ENCODE results near the gene OR7A5. TPM values are rescaled to one million over a fixed set of nuclear protein-coding genes. Genes with fewer than 3 reads are reported as not detected.

OR7A5 gene
- total and polyA plus RNA-seq, 2 of the 8 experiments (the other 6 are each of a cell fraction or from before 2014, with no cell fraction given), result not detected

DNA sequence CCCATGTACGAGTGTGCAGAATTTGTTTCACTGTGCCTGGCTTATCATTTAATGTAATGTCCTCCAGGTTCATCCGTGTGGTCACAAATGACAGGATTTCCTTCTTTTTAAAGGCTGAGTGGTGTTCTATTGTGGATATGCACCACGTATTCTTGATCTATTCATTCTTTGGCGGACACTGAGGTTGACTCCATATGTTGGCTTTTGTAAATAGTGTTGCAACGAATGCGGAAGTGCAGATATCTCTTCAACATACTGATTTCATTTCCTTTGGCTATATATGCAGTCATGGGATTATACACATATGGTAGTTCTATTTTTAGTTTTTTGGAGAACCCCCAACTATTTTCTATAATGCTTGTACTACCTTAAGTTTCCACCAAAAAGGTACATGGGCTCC lies 13.0 kb downstream of the OR7A5 start:
- FAIRE-seq (no peak), DNase-seq (ENCODE audit: low read depth in 1 of 2, low spot score in 2 of 2) (no peak)
- ChIA-PET CTCF (ENCODE audit: partially characterized antibody) (interaction anchor here (0.5 kb wide), 1 partner anchor 334 kb away, joined by 3 read pairs; no protein-coding TSS in a partner anchor), POLR2A (ENCODE audit: partially characterized antibody) (no interaction called here)
- no peak overlapping the region for H3K23ac ChIP-seq (ENCODE audit: insufficient read length)
- no peak overlapping the region for H2AK5ac ChIP-seq (ENCODE audit: low read depth, low read length)
- no peak overlapping the region for H4K5ac ChIP-seq (ENCODE audit: insufficient read length, low read depth, low read length)
- H3K79me1 ChIP-seq (ENCODE audit: low read depth, low read length), result no peaks in the 10 kb centered on the region
- no peak overlapping the region for H2AFZ ChIP-seq (ENCODE audit: low read length)
- H2BK15ac ChIP-seq (ENCODE audit: low read length), result no peak overlapping the region
- no peaks in the 10 kb centered on the region for H3K79me2 ChIP-seq (ENCODE audit: control insufficient read depth in 1 of 2, insufficient read depth in 2 of 2, low read length in 2 of 2)
- H3K9ac ChIP-seq (replicated peaks in 1 of 4; ENCODE audit: extremely low read depth in 1 of 4, low read depth in 3 of 4, low read length in 3 of 4), result no peak overlapping the region
- H4K8ac ChIP-seq (ENCODE audit: extremely low read depth, insufficient read depth, low read length), result no peak overlapping the region
- no peak overlapping the region for H2BK5ac ChIP-seq (ENCODE audit: low read depth, low read length)
- H3K56ac ChIP-seq (replicated peaks; ENCODE audit: insufficient read length, low read depth, low read length), result no peak overlapping the region
- H3K36me3 ChIP-seq (ENCODE audit: control insufficient read depth in 2 of 4, insufficient read depth in 4 of 4, low read length in 3 of 4), result no peaks in the 10 kb centered on the region
- no peaks in the 10 kb centered on the region for H3K23me2 ChIP-seq (ENCODE audit: low read depth, low read length)
- H3K18ac ChIP-seq (ENCODE audit: extremely low read depth, low read length), result no peak overlapping the region
- no peak overlapping the region for H2BK120ac ChIP-seq (replicated peaks; ENCODE audit: low read depth, low read length)
- H3K27me3 ChIP-seq (replicated peaks in 1 of 4; ENCODE audit: control insufficient read depth in 3 of 4, extremely low read depth in 1 of 4, insufficient read depth in 3 of 4, low read length in 3 of 4), result no peaks in the 10 kb centered on the region
- H3K27ac ChIP-seq (ENCODE audit: low read depth, low read length), result no peak overlapping the region
- H3K14ac ChIP-seq (ENCODE audit: insufficient read length), result no peak overlapping the region
- H2BK12ac ChIP-seq (ENCODE audit: low read depth, low read length), result no peak overlapping the region
- H3K4me2 ChIP-seq (ENCODE audit: insufficient read depth in 1 of 2, low read depth in 2 of 2, low read length in 2 of 2), result no peak overlapping the region
- H3K9me3 ChIP-seq (ENCODE audit: insufficient read depth in 2 of 2, low read depth in 1 of 2, low read length in 1 of 2), result peaks cover 52 to 57% of the 10 kb centered on the region in 2 experiments
- H3K4ac ChIP-seq (replicated peaks; ENCODE audit: insufficient read length, low read depth, low read length), result no peak overlapping the region
- H3K4me3 ChIP-seq (ENCODE audit: extremely low read depth in 1 of 4, insufficient read depth in 2 of 4, low read depth in 3 of 4, low read length in 4 of 4), result no peak overlapping the region
- no peaks in the 10 kb centered on the region for H4K20me1 ChIP-seq (replicated peaks in 1 of 2; ENCODE audit: control insufficient read depth in 1 of 2, insufficient read depth in 2 of 2, low read length in 2 of 2)
- H3K4me1 ChIP-seq (replicated peaks in 1 of 4; ENCODE audit: control insufficient read depth in 3 of 4, insufficient read depth in 4 of 4, low read length in 3 of 4), result no peaks in the 10 kb centered on the region
- H4K91ac ChIP-seq (replicated peaks; ENCODE audit: insufficient read length, low read length), result no peak overlapping the region
- 66% methylated on average over 6 of the region's 6 CpGs; no CpG with 5 or more reads in 1 of the 2 experiments for WGBS, 2 experiments (ENCODE audit: extremely low coverage in 1 of 2, insufficient coverage in 1 of 2, insufficient read length in 1 of 2, insufficient replicate concordance in 2 of 2, low coverage in 1 of 2, low lambda C conversion rate in 2 of 2, missing lambda C conversion rate in 1 of 2)
- H2BK20ac ChIP-seq (ENCODE audit: low read length), result no peak overlapping the region
- TF ChIP-seq RAD21 (IDR thresholded peaks at IDR 0.05 in 1 of 2, conservative IDR thresholded peaks at IDR 0.05 in 1 of 2; ENCODE audit: low read depth in 2 of 2, low read length in 2 of 2) (no peak), KDM5A (IDR thresholded peaks at IDR 0.05; ENCODE audit: low read length) (no peak), TBP (IDR thresholded peaks at IDR 0.05; ENCODE audit: low read depth, low read length) (no peak), CHD1 (IDR thresholded peaks at IDR 0.05; ENCODE audit: low read depth, low read length) (no peak), KDM1A (IDR thresholded peaks at IDR 0.05; ENCODE audit: borderline replicate concordance, low read length) (no peak), RNF2 (IDR thresholded peaks at IDR 0.05; ENCODE audit: borderline replicate concordance, low read depth, low read length, missing control alignments, poor library complexity, severe bottlenecking) (no peak), EZH2 (IDR thresholded peaks at IDR 0.05; ENCODE audit: low read depth, low read length, severe bottlenecking) (no peak), POLR2AphosphoS5 (IDR thresholded peaks at IDR 0.05; ENCODE audit: low read depth, low read length) (no peak), POLR2A (IDR thresholded peaks at IDR 0.05; ENCODE audit: control extremely low read depth in 1 of 2, low read depth in 2 of 2, low read length in 2 of 2) (no peak)
- TF ChIP-seq, protein P1, sequence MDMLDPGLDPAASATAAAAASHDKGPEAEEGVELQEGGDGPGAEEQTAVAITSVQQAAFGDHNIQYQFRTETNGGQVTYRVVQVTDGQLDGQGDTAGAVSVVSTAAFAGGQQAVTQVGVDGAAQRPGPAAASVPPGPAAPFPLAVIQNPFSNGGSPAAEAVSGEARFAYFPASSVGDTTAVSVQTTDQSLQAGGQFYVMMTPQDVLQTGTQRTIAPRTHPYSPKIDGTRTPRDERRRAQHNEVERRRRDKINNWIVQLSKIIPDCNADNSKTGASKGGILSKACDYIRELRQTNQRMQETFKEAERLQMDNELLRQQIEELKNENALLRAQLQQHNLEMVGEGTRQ (IDR thresholded peaks at IDR 0.05; ENCODE audit: low read length), result no peak
- TF ChIP-seq, protein P2, sequence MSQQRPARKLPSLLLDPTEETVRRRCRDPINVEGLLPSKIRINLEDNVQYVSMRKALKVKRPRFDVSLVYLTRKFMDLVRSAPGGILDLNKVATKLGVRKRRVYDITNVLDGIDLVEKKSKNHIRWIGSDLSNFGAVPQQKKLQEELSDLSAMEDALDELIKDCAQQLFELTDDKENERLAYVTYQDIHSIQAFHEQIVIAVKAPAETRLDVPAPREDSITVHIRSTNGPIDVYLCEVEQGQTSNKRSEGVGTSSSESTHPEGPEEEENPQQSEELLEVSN (IDR thresholded peaks at IDR 0.05), result no peak
- TF ChIP-seq, protein P3, sequence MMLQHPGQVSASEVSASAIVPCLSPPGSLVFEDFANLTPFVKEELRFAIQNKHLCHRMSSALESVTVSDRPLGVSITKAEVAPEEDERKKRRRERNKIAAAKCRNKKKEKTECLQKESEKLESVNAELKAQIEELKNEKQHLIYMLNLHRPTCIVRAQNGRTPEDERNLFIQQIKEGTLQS (IDR thresholded peaks at IDR 0.05; ENCODE audit: insufficient read depth, low read depth, low read length), result no peak
